MM.1S (cell line): Measurements from ENCODE around the gene KBTBD2.

Source experiments
- DNase-seq: peaks from one replicate; pipeline ENCODE4 v3.0.0-alpha.2; 2015
- H2AFZ ChIP-seq: fragments of 300-600 bp; sonication (generic); 2 replicates; pipeline ENCODE4 v1.6.0; 2016; ENCODE audit warnings: antibody characterized with exemption, low read length
- H3F3A ChIP-seq: fragments of 300-600 bp; sonication (generic); 2 replicates; pipeline ENCODE4 v1.6.1; 2016; ENCODE audit warnings: mild to moderate bottlenecking, antibody characterized with exemption, low read length, moderate library complexity, mixed read lengths; ENCODE audit not compliant: insufficient read depth
- H3K27ac ChIP-seq: fragments of 300-600 bp; sonication (generic); 2 replicates; pipeline ENCODE4 v1.5.1; 2016; ENCODE audit warnings: mild to moderate bottlenecking, low read length
- H3K27me3 ChIP-seq: fragments of 300-600 bp; sonication (generic); replicated peaks from 2 replicates; pipeline ENCODE4 v1.6.0; 2016; ENCODE audit warnings: low read length; ENCODE audit not compliant: insufficient read depth
- H3K36me3 ChIP-seq: fragments of 300-600 bp; sonication (generic); replicated peaks from 2 replicates; pipeline ENCODE4 v1.6.1; 2016; ENCODE audit warnings: mild to moderate bottlenecking, low read length, mixed read lengths; ENCODE audit not compliant: insufficient read depth
- H3K4me1 ChIP-seq: fragments of 300-600 bp; sonication (generic); 2 replicates; pipeline ENCODE4 v1.6.1; 2016; ENCODE audit warnings: low read length, mixed read lengths
- H3K4me2 ChIP-seq: fragments of 300-600 bp; sonication (generic); 2 replicates; pipeline ENCODE4 v1.6.0; 2016; ENCODE audit warnings: low read depth, low read length
- H3K4me3 ChIP-seq: fragments of 300-600 bp; sonication (generic); 2 replicates; pipeline ENCODE4 v1.5.1; 2016; ENCODE audit warnings: low read length, mixed read lengths
- H3K79me2 ChIP-seq: fragments of 300-600 bp; sonication (generic); 2 replicates; pipeline ENCODE4 v1.6.1; 2016; ENCODE audit warnings: mixed run types, low read length, mixed read lengths
- H3K9ac ChIP-seq: fragments of 300-600 bp; sonication (generic); 2 replicates; pipeline ENCODE4 v1.6.1; 2016; ENCODE audit warnings: low read length, mixed read lengths
- H3K9me2 ChIP-seq: fragments of 300-600 bp; sonication (generic); replicated peaks from 2 replicates; pipeline ENCODE4 v1.6.1; 2016; ENCODE audit warnings: mild to moderate bottlenecking, low read length, mixed read lengths; ENCODE audit not compliant: insufficient read depth
- H3K9me3 ChIP-seq: fragments of 300-600 bp; sonication (generic); replicated peaks from 2 replicates; pipeline ENCODE4 v1.6.1; 2016; ENCODE audit warnings: mild to moderate bottlenecking, low read length, mixed read lengths; ENCODE audit not compliant: insufficient read depth
- H4K20me1 ChIP-seq: fragments of 300-600 bp; sonication (generic); 2 replicates; pipeline ENCODE4 v1.6.1; 2016; ENCODE audit warnings: mild to moderate bottlenecking, low read length, moderate library complexity, mixed read lengths; ENCODE audit not compliant: insufficient read depth
- CTCF ChIP-seq: fragments of 300-600 bp; sonication (generic); IDR thresholded peaks from 2 replicates; pipeline ENCODE4 v1.5.1; 2016; ENCODE audit warnings: antibody characterized with exemption, low read length, mixed read lengths
- EZH2 ChIP-seq: fragments of 300-600 bp; sonication (generic); optimal IDR thresholded peaks from 2 replicates; pipeline ENCODE3; 2017; ENCODE audit warnings: low read depth, mild to moderate bottlenecking, antibody characterized with exemption, low read length, mixed read lengths
- EZH2phosphoT487 ChIP-seq: fragments of 300-600 bp; sonication (generic); IDR thresholded peaks from 2 replicates; pipeline ENCODE4 v1.6.1; 2018; ENCODE audit warnings: antibody characterized with exemption, low read length

Gene KBTBD2

GRCh38 chr7:32870298-32870697 lies 21.3 kb downstream of the KBTBD2 start:
- H3K9me3 ChIP-seq, result no peaks in the 10 kb centered on the region
- H2AFZ ChIP-seq, result no peak overlapping the region
- H3K4me1 ChIP-seq, result no peaks in the 10 kb centered on the region
- H3K27ac ChIP-seq, result no peak overlapping the region
- TF ChIP-seq EZH2, result no peak
- TF ChIP-seq CTCF, result no peak
- TF ChIP-seq EZH2phosphoT487, result no peak
- peaks cover 36% of the 10 kb centered on the region for H3K79me2 ChIP-seq
- no peaks in the 10 kb centered on the region for H3K9me2 ChIP-seq
- no peaks in the 10 kb centered on the region for H4K20me1 ChIP-seq
- H3K4me2 ChIP-seq, result no peak overlapping the region
- H3K4me3 ChIP-seq, result no peak overlapping the region
- no peak for DNase-seq
- H3K9ac ChIP-seq, result no peak overlapping the region
- no peaks in the 10 kb centered on the region for H3K27me3 ChIP-seq
- H3F3A ChIP-seq, result no peaks in the 10 kb centered on the region
- peaks cover 15% of the 10 kb centered on the region; the same call in 1 of the 2 replicates for H3K36me3 ChIP-seq

DNA sequence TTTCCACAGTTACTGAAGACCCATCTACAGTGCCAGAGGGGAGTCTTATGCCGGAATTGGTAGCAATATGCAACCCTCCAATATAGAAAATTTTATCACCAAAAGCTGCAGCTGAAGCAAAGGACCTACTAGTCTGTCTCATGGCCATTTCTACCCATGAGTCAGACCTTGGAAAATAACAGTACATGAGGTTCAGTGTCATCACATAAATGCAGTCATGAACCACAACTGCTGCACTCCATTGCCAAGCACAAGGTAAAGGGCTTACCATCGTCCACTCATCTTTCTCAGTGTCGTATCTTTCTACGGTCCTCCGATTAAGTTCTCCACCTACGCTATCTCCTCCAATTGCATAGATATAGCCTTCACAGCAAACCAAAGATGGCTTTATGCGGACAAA lies 21.8 kb downstream of the KBTBD2 start:
- DNase-seq, result no peak
- Histone ChIP-seq H3K36me3 (peaks cover 15% of the 10 kb centered on the region; the same call in 1 of the 2 replicates), H3K27ac (no peak overlapping the region), H3F3A (no peaks in the 10 kb centered on the region), H3K4me1 (no peaks in the 10 kb centered on the region), H3K79me2 (peaks cover 31% of the 10 kb centered on the region), H3K9ac (no peak overlapping the region), H3K4me2 (no peak overlapping the region), H3K9me3 (no peaks in the 10 kb centered on the region), H3K9me2 (no peaks in the 10 kb centered on the region), H3K27me3 (no peaks in the 10 kb centered on the region), H4K20me1 (no peaks in the 10 kb centered on the region), H3K4me3 (no peak overlapping the region), H2AFZ (no peak overlapping the region)
- TF ChIP-seq CTCF, result no peak
- TF ChIP-seq EZH2, result no peak
- TF ChIP-seq EZH2phosphoT487, result no peak

- H3K4me3 ChIP-seq, result no peak overlapping the region
- H3K36me3 ChIP-seq, result peaks cover 15% of the 10 kb centered on the region; the same call in 1 of the 2 replicates
- no peak overlapping the region for H3K9ac ChIP-seq
- TF ChIP-seq EZH2phosphoT487 (no peak), CTCF (no peak), EZH2 (no peak)
- H3K27me3 ChIP-seq, result no peaks in the 10 kb centered on the region
- H3K4me2 ChIP-seq, result no peak overlapping the region
- H3K4me1 ChIP-seq, result no peaks in the 10 kb centered on the region
- H3K9me3 ChIP-seq, result no peaks in the 10 kb centered on the region
- no peak overlapping the region for H2AFZ ChIP-seq
- no peak overlapping the region for H3K27ac ChIP-seq
- peaks cover 22% of the 10 kb centered on the region for H3K79me2 ChIP-seq
- H3F3A ChIP-seq, result no peaks in the 10 kb centered on the region
- H3K9me2 ChIP-seq, result no peaks in the 10 kb centered on the region
- H4K20me1 ChIP-seq, result no peaks in the 10 kb centered on the region
- DNase-seq, result no peak
These were observed 23.4 kb downstream of the KBTBD2 start for GRCh38 chr7:32868116-32868515.
